ENCODE results near the gene ALDH16A1. TPM values are rescaled to one million over a fixed set of nuclear protein-coding genes. Genes with fewer than 3 reads are reported as not detected.
A peak's percentile ranks its signal among the peaks of the same experiment; 100 is the strongest.

Gene ALDH16A1
- total RNA-seq, 4 donors from 2014 or later, result 26.6 to 47.2 (median 42.6) TPM

- no peak for DNase-seq (ENCODE audit: low spot score in 2 of 2)
These were observed 33.8 kb downstream of the ALDH16A1 start for GRCh38 chr19:49486710-49487276.

GRCh38 chr19:49487277-49488045 lies 34.4 kb downstream of the ALDH16A1 start, which contains the start of gene RPL13A:
Gene RPL13A, plus strand, starts transcription at chr19:49487608. Its CDS starts 22 bp downstream, at chr19:49487630.
- WGBS, 2 donors, result 0 to 1% methylated on average over 35 to 55 of the region's 57 CpGs
- no peak for TF ChIP-seq CTCF (IDR thresholded peaks at IDR 0.05)
- TF ChIP-seq POLR2A (IDR thresholded peaks at IDR 0.05), result peak in 1 of 2 donors; percentile 97
- H3K4me3 ChIP-seq (ENCODE audit: low read depth, poor library complexity, severe bottlenecking), result peak within 1 kb of the TSS; percentile 97
- peak; percentile 99 to 100 for DNase-seq (ENCODE audit: low spot score in 2 of 2)
- intact Hi-C loops (cut with DNase I; ENCODE audit: low total_unique reads), result no loop called here

More at GRCh38 chr19:49486710-49487276, 33.8 kb downstream of the ALDH16A1 start:
- WGBS, 2 donors, result 62 to 63% methylated on average over 23 of the region's 23 CpGs
- TF ChIP-seq CTCF (IDR thresholded peaks at IDR 0.05) (no peak), POLR2A (IDR thresholded peaks at IDR 0.05) (no peak)
- intact Hi-C loops (cut with DNase I; ENCODE audit: low total_unique reads), result no loop called here
- no peak overlapping the region for H3K4me3 ChIP-seq (ENCODE audit: low read depth, poor library complexity, severe bottlenecking)

- DNase-seq (ENCODE audit: low spot score in 2 of 2), result no peak
- TF ChIP-seq POLR2A (IDR thresholded peaks at IDR 0.05) (no peak), CTCF (IDR thresholded peaks at IDR 0.05) (no peak)
- 1 to 2% methylated on average over 26 of the region's 26 CpGs for WGBS, 2 donors
- intact Hi-C loops (cut with DNase I; ENCODE audit: low total_unique reads), result no loop called here
- H3K4me3 ChIP-seq (ENCODE audit: low read depth, poor library complexity, severe bottlenecking), result peak overlapping the region; percentile 97
These were observed 35.2 kb downstream of the ALDH16A1 start for GRCh38 chr19:49488046-49488862.

GRCh38 chr19:49488863-49489537 lies 36.0 kb downstream of the ALDH16A1 start:
- DNase-seq (ENCODE audit: low spot score in 2 of 2), result no peak
- intact Hi-C loops (cut with DNase I; ENCODE audit: low total_unique reads), result no loop called here
- no peak for TF ChIP-seq CTCF (IDR thresholded peaks at IDR 0.05)
- 17% methylated on average over 15 of the region's 15 CpGs for WGBS, 2 donors
- peak overlapping the region; percentile 97 for H3K4me3 ChIP-seq (ENCODE audit: low read depth, poor library complexity, severe bottlenecking)

- intact Hi-C loops (cut with DNase I; ENCODE audit: low total_unique reads), result no loop called here
- TF ChIP-seq POLR2A (IDR thresholded peaks at IDR 0.05) (no peak), CTCF (IDR thresholded peaks at IDR 0.05) (no peak)
- whole genome bisulfite sequencing, 2 donors, result 64 to 70% methylated on average over 15 of the region's 15 CpGs
- DNase-seq (ENCODE audit: low spot score in 2 of 2), result no peak
- no peak overlapping the region for H3K4me3 ChIP-seq (ENCODE audit: low read depth, poor library complexity, severe bottlenecking)
These were observed 36.7 kb downstream of the ALDH16A1 start for GRCh38 chr19:49489601-49490167.
